Adrenal gland (tissue), 5 donors: Measurements from ENCODE around the gene PCDH10.

Experiments used
- CTCF ChIP-seq, 6 experiments: fragments of 450-650 bp in 4 of 6; fragments of 200-600 bp in 2 of 6; sonication (generic) in 1 of 6; IDR thresholded peaks; 1 replicate in 5 of 6; 2 replicates in 1 of 6; pipeline versions ENCODE4 v1.5.1 to v1.8.0; 2016 to 2021; ENCODE audit warnings: antibody characterized with exemption in 6 of 6, mild to moderate bottlenecking in 2 of 6, moderate library complexity in 1 of 6
- POLR2A ChIP-seq, 2 donors: fragments of 450-650 bp; IDR thresholded peaks; one replicate each; pipeline ENCODE4 v1.6.1; 2017; ENCODE audit warnings: antibody characterized with exemption in 2 of 2, mild to moderate bottlenecking in 2 of 2, moderate library complexity in 1 of 2
- donor health status: DM: no; HTN: no; CAD: no.

GRCh38 chr4:133189147-133189517, 40.0 kb downstream of the PCDH10 start:
- TF ChIP-seq CTCF (IDR thresholded peaks at IDR 0.05), result no peak
- TF ChIP-seq POLR2A (IDR thresholded peaks at IDR 0.05), result no peak
